H1 (cell line): ENCODE data around the gene CACNA1C. TPM values are rescaled to one million over a fixed set of nuclear protein-coding genes. Genes with fewer than 3 reads are reported as not detected.

Experiments
- CTCF ChIA-PET: fragments of 300-600 bp; sonication (Branson Sonifier 250); formaldehyde crosslinking; loops from one replicate; lab custom pipeline; 2021; ENCODE audit not compliant: partially characterized antibody; lab: Charles Lee
- POLR2A ChIA-PET: fragments of 300-600 bp; sonication (Branson Sonifier 250); formaldehyde crosslinking; loops from one replicate; lab custom pipeline; 2021; ENCODE audit warnings: inconsistent platforms; ENCODE audit not compliant: partially characterized antibody; lab: Charles Lee
- DNase-seq, 2 experiments: peaks; one replicate each; pipeline versions ENCODE4 v3.0.0 to v3.0.0-alpha.2; 2010 to 2022; ENCODE audit warnings: low spot score in 2 of 2, low read depth in 1 of 2, mixed read lengths in 1 of 2
- FAIRE-seq: peaks from 2 replicates; lab custom pipeline; 2011; peaks lifted over from hg19 to GRCh38; lab: Jason Lieb, UNC
- H2AFZ ChIP-seq: 2 replicates; pipeline ENCODE4 v1.8.1; 2012; ENCODE audit warnings: low read length, inconsistent platforms
- H2AK5ac ChIP-seq: 2 replicates; pipeline ENCODE4 v1.6.1; 2013; ENCODE audit warnings: low read depth, low read length
- H2BK120ac ChIP-seq: replicated peaks from 2 replicates; pipeline ENCODE3; 2013; ENCODE audit warnings: low read depth, low read length, inconsistent platforms
- H2BK12ac ChIP-seq: 2 replicates; pipeline ENCODE4 v1.6.1; 2013; ENCODE audit warnings: low read depth, low read length
- H2BK15ac ChIP-seq: 2 replicates; pipeline ENCODE4 v1.6.1; 2013; ENCODE audit warnings: low read length
- H2BK20ac ChIP-seq: 2 replicates; pipeline ENCODE4 v1.6.1; 2013; ENCODE audit warnings: low read length
- H2BK5ac ChIP-seq: 2 replicates; pipeline ENCODE4 v1.6.1; 2013; ENCODE audit warnings: low read depth, low read length
- H3K14ac ChIP-seq: 2 replicates; pipeline ENCODE4 v1.6.1; 2013; ENCODE audit warnings: inconsistent platforms; ENCODE audit not compliant: insufficient read length
- H3K18ac ChIP-seq: 2 replicates; pipeline ENCODE4 v1.6.1; 2013; ENCODE audit warnings: low read length; ENCODE audit errors: extremely low read depth
- H3K23ac ChIP-seq: 2 replicates; pipeline ENCODE4 v1.6.1; 2013; ENCODE audit warnings: inconsistent platforms; ENCODE audit not compliant: insufficient read length
- H3K23me2 ChIP-seq: 2 replicates; pipeline ENCODE4 v1.6.1; 2013; ENCODE audit warnings: low read depth, low read length
- H3K27ac ChIP-seq: 2 replicates; pipeline ENCODE4 v1.6.1; 2011; ENCODE audit warnings: low read depth, low read length, inconsistent platforms
- H3K27me3 ChIP-seq, 4 experiments: replicated peaks in 1 of 4; 1 replicate in 1 of 4; 2 replicates in 3 of 4; pipeline versions ENCODE4 v1.6.1 to v1.8.1; 2011 to 2013; ENCODE audit warnings: low read length in 3 of 4, mild to moderate bottlenecking in 3 of 4, inconsistent platforms in 2 of 4, mixed read lengths in 2 of 4, moderate library complexity in 1 of 4; ENCODE audit not compliant: control insufficient read depth in 3 of 4, insufficient read depth in 3 of 4; ENCODE audit errors: extremely low read depth in 1 of 4
- H3K36me3 ChIP-seq, 4 experiments: 2 replicates each; pipeline versions ENCODE4 v1.6.1 to v1.8.1; 2011 to 2013; ENCODE audit warnings: mild to moderate bottlenecking in 4 of 4, low read length in 3 of 4, moderate library complexity in 2 of 4, control low read depth in 1 of 4, inconsistent platforms in 1 of 4; ENCODE audit not compliant: insufficient read depth in 4 of 4, control insufficient read depth in 2 of 4
- H3K4ac ChIP-seq: replicated peaks from 2 replicates; pipeline ENCODE3; 2013; ENCODE audit warnings: low read length, low read depth, mixed read lengths, inconsistent platforms; ENCODE audit not compliant: insufficient read length
- H3K4me1 ChIP-seq, 4 experiments: replicated peaks in 1 of 4; 1 replicate in 1 of 4; 2 replicates in 3 of 4; pipeline versions ENCODE4 v1.6.1 to v1.8.1; 2011 to 2013; ENCODE audit warnings: low read length in 3 of 4, inconsistent platforms in 2 of 4, mixed read lengths in 1 of 4; ENCODE audit not compliant: insufficient read depth in 4 of 4, control insufficient read depth in 3 of 4
- H3K4me2 ChIP-seq, 2 experiments: 2 replicates each; pipeline versions ENCODE4 v1.6.1 to v1.8.1; 2011 to 2013; ENCODE audit warnings: low read depth in 2 of 2, low read length in 2 of 2, control low read depth in 1 of 2, inconsistent platforms in 1 of 2, mild to moderate bottlenecking in 1 of 2; ENCODE audit not compliant: insufficient read depth in 1 of 2
- H3K4me3 ChIP-seq, 4 experiments: fragments of 200-600, 300-600 bp in 1 of 4; sonication (generic), shearing (Covaris generic), sonication (Bioruptor Twin) in 1 of 4; 2 replicates each; pipeline versions ENCODE4 v1.5.1 to v1.8.1; 2011 to 2016; ENCODE audit warnings: low read length in 4 of 4, low read depth in 3 of 4, control low read depth in 2 of 4, inconsistent platforms in 2 of 4, mild to moderate bottlenecking in 2 of 4, mixed read lengths in 1 of 4, moderate library complexity in 1 of 4; ENCODE audit not compliant: insufficient read depth in 2 of 4; ENCODE audit errors: extremely low read depth in 1 of 4
- H3K56ac ChIP-seq: replicated peaks from 2 replicates; pipeline ENCODE3; 2013; ENCODE audit warnings: low read depth, mild to moderate bottlenecking, mixed read lengths, low read length, inconsistent platforms; ENCODE audit not compliant: insufficient read length
- H3K79me1 ChIP-seq: 2 replicates; pipeline ENCODE4 v1.6.1; 2013; ENCODE audit warnings: low read depth, low read length, control low read depth
- H3K79me2 ChIP-seq, 2 experiments: 2 replicates each; pipeline versions ENCODE4 v1.6.1 to v1.8.1; 2012 to 2013; ENCODE audit warnings: low read length in 2 of 2, mild to moderate bottlenecking in 2 of 2, inconsistent platforms in 1 of 2; ENCODE audit not compliant: insufficient read depth in 2 of 2, control insufficient read depth in 1 of 2
- H3K9ac ChIP-seq, 4 experiments: replicated peaks in 1 of 4; 1 replicate in 1 of 4; 2 replicates in 3 of 4; pipeline versions ENCODE4 v1.6.1 to v1.8.1; 2011 to 2013; ENCODE audit warnings: low read depth in 3 of 4, low read length in 3 of 4, control low read depth in 2 of 4, mild to moderate bottlenecking in 2 of 4, moderate library complexity in 2 of 4, inconsistent platforms in 1 of 4; ENCODE audit errors: extremely low read depth in 1 of 4
- H3K9me3 ChIP-seq, 2 experiments: 2 replicates each; pipeline versions ENCODE4 v1.6.1 to v1.8.1; 2012 to 2013; ENCODE audit warnings: mild to moderate bottlenecking in 2 of 2, moderate library complexity in 2 of 2, control low read depth in 1 of 2, inconsistent platforms in 1 of 2, low read depth in 1 of 2, low read length in 1 of 2, mixed read lengths in 1 of 2; ENCODE audit not compliant: insufficient read depth in 2 of 2
- H4K20me1 ChIP-seq, 2 experiments: replicated peaks in 1 of 2; 2 replicates each; pipeline versions ENCODE3 to v1.8.1; 2011 to 2013; ENCODE audit warnings: inconsistent platforms in 2 of 2, low read length in 2 of 2, mild to moderate bottlenecking in 1 of 2; ENCODE audit not compliant: insufficient read depth in 2 of 2, control insufficient read depth in 1 of 2
- H4K5ac ChIP-seq: 2 replicates; pipeline ENCODE4 v1.6.1; 2013; ENCODE audit warnings: low read length, low read depth, mixed read lengths, inconsistent platforms; ENCODE audit not compliant: insufficient read length
- H4K8ac ChIP-seq: 2 replicates; pipeline ENCODE4 v1.8.0; 2013; ENCODE audit warnings: mild to moderate bottlenecking, moderate library complexity, low read length, inconsistent platforms; ENCODE audit not compliant: insufficient read depth; ENCODE audit errors: extremely low read depth
- H4K91ac ChIP-seq: replicated peaks from 2 replicates; pipeline ENCODE3; 2013; ENCODE audit warnings: low read length, mixed read lengths, inconsistent platforms; ENCODE audit not compliant: insufficient read length
- FOSL1 ChIP-seq: IDR thresholded peaks from 2 replicates; pipeline ENCODE4 v1.6.1; 2011; ENCODE audit warnings: mild to moderate bottlenecking, low read depth, low read length, moderate library complexity; ENCODE audit not compliant: insufficient read depth
- JUND ChIP-seq: IDR thresholded peaks from 2 replicates; pipeline ENCODE4 v1.6.1; 2011; ENCODE audit warnings: mild to moderate bottlenecking, improper control_type of control experiment, low read length
- TAF1 ChIP-seq: IDR thresholded peaks from 2 replicates; pipeline ENCODE4 v1.6.1; 2011; ENCODE audit warnings: mild to moderate bottlenecking, low read depth, low read length
- WGBS, 2 experiments: shearing (Covaris generic) in 1 of 2; methylation state at CpG; one replicate each; pipeline versions ENCODE4 v1.1.6 to v1.1.7; 2013 to 2015; ENCODE audit warnings: low lambda C conversion rate in 2 of 2, mixed read lengths in 2 of 2, inconsistent platforms in 1 of 2, low coverage in 1 of 2, missing lambda C conversion rate in 1 of 2; ENCODE audit not compliant: insufficient replicate concordance in 2 of 2, insufficient coverage in 1 of 2, insufficient read length in 1 of 2; ENCODE audit errors: extremely low coverage in 1 of 2, missing lambda C conversion rate in 1 of 2; 5-methylcytosine and 5-hydroxymethylcytosine counted together
- polyA plus RNA-seq, 7 experiments: library from polyadenylated mRNA; depleted of rRNA in 3 of 7; stranded (reverse) in 5 of 7; unstranded in 2 of 7; fragments of >200 nt in 5 of 7; fragments of 200-250 nt in 2 of 7; gene quantifications; 1 replicate in 5 of 7; 2 replicates in 1 of 7; 4 replicates in 1 of 7; pipeline versions ENCODE4 v1.2.1 to v1.2.3, GENCODE V29; 2011 to 2013; ENCODE audit warnings: missing spikeins in 2 of 7, mixed read lengths in 2 of 7
- total RNA-seq: library from RNA; stranded (reverse); fragmentation: NEBNext Ultra II Directional; extraction: Animal tissue kit (Norgen Biotek cat#: 25700); gene quantifications from 2 replicates; pipeline ENCODE4 v1.2.1, GENCODE V29; 2021

Gene CACNA1C
- total and polyA plus RNA-seq, 2 of the 8 experiments (the other 6 are each of a cell fraction or from before 2014, with no cell fraction given) = 1.3 TPM

DNA sequence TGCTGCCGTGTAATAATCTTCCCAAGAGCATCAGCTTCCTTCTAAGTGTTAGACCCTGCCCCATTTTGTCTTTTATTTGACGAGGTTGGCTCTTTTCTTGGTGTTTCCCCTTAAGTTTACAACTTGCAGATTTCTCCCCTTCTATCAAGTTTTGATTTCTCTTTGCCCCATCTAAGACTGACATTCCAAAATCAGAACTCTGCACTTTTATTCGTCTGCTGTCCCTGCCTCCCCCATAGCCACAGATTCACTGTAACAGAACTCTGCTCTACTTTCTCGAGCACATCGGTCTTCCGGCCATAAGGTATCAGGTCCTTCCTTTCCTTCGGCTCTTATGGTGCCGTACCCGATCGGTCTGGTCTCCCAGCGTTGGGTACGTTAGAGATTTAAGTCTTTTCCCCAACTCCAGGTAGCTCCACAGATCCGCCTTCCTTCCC, 49.1 kb upstream of the CACNA1C start:
- H2AFZ ChIP-seq = peak overlapping the region; percentile 84; the same call in 1 of the 2 replicates
- no peak overlapping the region for H2AK5ac ChIP-seq
- no peaks in the 10 kb centered on the region for H4K20me1 ChIP-seq
- CTCF ChIA-PET = interaction anchor here (1.0 to 1.7 kb wide), 2 partner anchors 9 to 11 kb away, joined by 3 to 5 read pairs; no protein-coding TSS in a partner anchor
- no peak overlapping the region for H2BK120ac ChIP-seq
- no peak overlapping the region for H2BK20ac ChIP-seq
- peak overlapping the region; percentile 86; the same call in 1 of the 2 replicates for H2BK12ac ChIP-seq
- no peak overlapping the region for H4K91ac ChIP-seq
- no peaks in the 10 kb centered on the region for H3K36me3 ChIP-seq
- peak overlapping the region; percentile 42 for H4K5ac ChIP-seq
- H3K9me3 ChIP-seq = no peaks in the 10 kb centered on the region
- FAIRE-seq (peak; percentile 7), DNase-seq (no peak)
- H3K79me2 ChIP-seq = peaks cover 3 to 45% of the 10 kb centered on the region in 2 experiments; a peak in 3 of 4 replicates
- peak overlapping the region; percentile 71 to 83 for H3K4me2 ChIP-seq
- peak overlapping the region; percentile 87 to 96 (median 90) for H3K4me3 ChIP-seq
- peak overlapping the region; percentile 95 for H3K56ac ChIP-seq
- POLR2A ChIA-PET = interaction anchor here (1.6 to 2.0 kb wide), 3 partner anchors 10 to 46 kb away, joined by 4 to 10 read pairs (median 8); no protein-coding TSS in a partner anchor
- WGBS, 2 experiments = 6% methylated on average over 8 of the region's 13 CpGs; no CpG with 5 or more reads in 1 of the 2 experiments
- H3K27ac ChIP-seq = peak overlapping the region; percentile 90
- H3K23ac ChIP-seq = no peak overlapping the region
- no peak overlapping the region for H2BK15ac ChIP-seq
- peak overlapping the region; percentile 100 for H3K18ac ChIP-seq
- peaks cover 5% of the 10 kb centered on the region for H3K23me2 ChIP-seq
- H3K4ac ChIP-seq = no peak overlapping the region
- H3K27me3 ChIP-seq = no peaks in the 10 kb centered on the region
- no peak overlapping the region for H3K14ac ChIP-seq
- peak overlapping the region; percentile 68 to 89 (median 86) for H3K9ac ChIP-seq
- peaks cover 0 to 4% (median 2%) of the 10 kb centered on the region in 4 experiments; a peak in 2 of 7 replicates for H3K4me1 ChIP-seq
- no peak overlapping the region for H4K8ac ChIP-seq
- TF ChIP-seq TAF1 (peak; percentile 48; the same call in 1 of the 2 replicates), JUND (no peak), FOSL1 (no peak)
- H2BK5ac ChIP-seq = peak overlapping the region; percentile 98
- no peaks in the 10 kb centered on the region for H3K79me1 ChIP-seq
